ENCODE data around the gene SMCHD1.

DNA sequence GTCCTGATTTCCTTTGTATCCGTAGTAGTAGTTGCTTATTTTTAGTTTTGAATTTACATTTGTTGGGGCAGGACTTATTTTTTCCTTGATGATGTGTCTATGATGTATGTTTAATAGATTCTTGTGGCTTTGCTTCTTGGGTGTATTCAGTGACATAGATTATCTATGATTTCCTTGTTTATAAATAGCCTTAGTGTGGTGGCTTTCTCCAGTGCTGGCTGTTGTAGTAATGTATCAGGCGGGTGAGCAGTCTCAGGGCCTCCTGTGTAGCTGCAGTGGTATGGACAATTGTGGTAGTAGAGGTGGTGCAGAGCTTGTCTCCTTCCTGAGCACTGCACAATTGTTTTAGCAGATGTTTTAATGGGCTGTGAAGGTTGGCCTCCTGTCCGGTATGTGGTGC lies 60.5 kb downstream of the SMCHD1 start:
- TF ChIP-seq, protein P1, sequence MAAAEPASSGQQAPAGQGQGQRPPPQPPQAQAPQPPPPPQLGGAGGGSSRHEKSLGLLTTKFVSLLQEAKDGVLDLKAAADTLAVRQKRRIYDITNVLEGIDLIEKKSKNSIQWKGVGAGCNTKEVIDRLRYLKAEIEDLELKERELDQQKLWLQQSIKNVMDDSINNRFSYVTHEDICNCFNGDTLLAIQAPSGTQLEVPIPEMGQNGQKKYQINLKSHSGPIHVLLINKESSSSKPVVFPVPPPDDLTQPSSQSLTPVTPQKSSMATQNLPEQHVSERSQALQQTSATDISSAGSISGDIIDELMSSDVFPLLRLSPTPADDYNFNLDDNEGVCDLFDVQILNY (CRISPR knock-in tag; IDR thresholded peaks at IDR 0.05) = no peak
- TF ChIP-seq, protein P2, sequence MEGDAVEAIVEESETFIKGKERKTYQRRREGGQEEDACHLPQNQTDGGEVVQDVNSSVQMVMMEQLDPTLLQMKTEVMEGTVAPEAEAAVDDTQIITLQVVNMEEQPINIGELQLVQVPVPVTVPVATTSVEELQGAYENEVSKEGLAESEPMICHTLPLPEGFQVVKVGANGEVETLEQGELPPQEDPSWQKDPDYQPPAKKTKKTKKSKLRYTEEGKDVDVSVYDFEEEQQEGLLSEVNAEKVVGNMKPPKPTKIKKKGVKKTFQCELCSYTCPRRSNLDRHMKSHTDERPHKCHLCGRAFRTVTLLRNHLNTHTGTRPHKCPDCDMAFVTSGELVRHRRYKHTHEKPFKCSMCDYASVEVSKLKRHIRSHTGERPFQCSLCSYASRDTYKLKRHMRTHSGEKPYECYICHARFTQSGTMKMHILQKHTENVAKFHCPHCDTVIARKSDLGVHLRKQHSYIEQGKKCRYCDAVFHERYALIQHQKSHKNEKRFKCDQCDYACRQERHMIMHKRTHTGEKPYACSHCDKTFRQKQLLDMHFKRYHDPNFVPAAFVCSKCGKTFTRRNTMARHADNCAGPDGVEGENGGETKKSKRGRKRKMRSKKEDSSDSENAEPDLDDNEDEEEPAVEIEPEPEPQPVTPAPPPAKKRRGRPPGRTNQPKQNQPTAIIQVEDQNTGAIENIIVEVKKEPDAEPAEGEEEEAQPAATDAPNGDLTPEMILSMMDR (IDR thresholded peaks at IDR 0.05) = no peak
- TF ChIP-seq CBFB (CRISPR knock-in tag; IDR thresholded peaks at IDR 0.05; ENCODE audit: low read depth) = no peak
- TF ChIP-seq, protein P3, sequence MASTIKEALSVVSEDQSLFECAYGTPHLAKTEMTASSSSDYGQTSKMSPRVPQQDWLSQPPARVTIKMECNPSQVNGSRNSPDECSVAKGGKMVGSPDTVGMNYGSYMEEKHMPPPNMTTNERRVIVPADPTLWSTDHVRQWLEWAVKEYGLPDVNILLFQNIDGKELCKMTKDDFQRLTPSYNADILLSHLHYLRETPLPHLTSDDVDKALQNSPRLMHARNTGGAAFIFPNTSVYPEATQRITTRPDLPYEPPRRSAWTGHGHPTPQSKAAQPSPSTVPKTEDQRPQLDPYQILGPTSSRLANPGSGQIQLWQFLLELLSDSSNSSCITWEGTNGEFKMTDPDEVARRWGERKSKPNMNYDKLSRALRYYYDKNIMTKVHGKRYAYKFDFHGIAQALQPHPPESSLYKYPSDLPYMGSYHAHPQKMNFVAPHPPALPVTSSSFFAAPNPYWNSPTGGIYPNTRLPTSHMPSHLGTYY (CRISPR knock-in tag; IDR thresholded peaks at IDR 0.05) = no peak
- TF ChIP-seq, protein P4, sequence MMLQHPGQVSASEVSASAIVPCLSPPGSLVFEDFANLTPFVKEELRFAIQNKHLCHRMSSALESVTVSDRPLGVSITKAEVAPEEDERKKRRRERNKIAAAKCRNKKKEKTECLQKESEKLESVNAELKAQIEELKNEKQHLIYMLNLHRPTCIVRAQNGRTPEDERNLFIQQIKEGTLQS (CRISPR knock-in tag; conservative IDR thresholded peaks at IDR 0.05) = no peak
- no peak for TF ChIP-seq TEAD4 (CRISPR knock-in tag; IDR thresholded peaks at IDR 0.05)
- no peak for TF ChIP-seq GABPB1 (CRISPR knock-in tag; IDR thresholded peaks at IDR 0.05)
- TF ChIP-seq, protein P5, sequence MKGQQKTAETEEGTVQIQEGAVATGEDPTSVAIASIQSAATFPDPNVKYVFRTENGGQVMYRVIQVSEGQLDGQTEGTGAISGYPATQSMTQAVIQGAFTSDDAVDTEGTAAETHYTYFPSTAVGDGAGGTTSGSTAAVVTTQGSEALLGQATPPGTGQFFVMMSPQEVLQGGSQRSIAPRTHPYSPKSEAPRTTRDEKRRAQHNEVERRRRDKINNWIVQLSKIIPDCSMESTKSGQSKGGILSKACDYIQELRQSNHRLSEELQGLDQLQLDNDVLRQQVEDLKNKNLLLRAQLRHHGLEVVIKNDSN (CRISPR knock-in tag; IDR thresholded peaks at IDR 0.05) = no peak
- TF ChIP-seq, protein P6, sequence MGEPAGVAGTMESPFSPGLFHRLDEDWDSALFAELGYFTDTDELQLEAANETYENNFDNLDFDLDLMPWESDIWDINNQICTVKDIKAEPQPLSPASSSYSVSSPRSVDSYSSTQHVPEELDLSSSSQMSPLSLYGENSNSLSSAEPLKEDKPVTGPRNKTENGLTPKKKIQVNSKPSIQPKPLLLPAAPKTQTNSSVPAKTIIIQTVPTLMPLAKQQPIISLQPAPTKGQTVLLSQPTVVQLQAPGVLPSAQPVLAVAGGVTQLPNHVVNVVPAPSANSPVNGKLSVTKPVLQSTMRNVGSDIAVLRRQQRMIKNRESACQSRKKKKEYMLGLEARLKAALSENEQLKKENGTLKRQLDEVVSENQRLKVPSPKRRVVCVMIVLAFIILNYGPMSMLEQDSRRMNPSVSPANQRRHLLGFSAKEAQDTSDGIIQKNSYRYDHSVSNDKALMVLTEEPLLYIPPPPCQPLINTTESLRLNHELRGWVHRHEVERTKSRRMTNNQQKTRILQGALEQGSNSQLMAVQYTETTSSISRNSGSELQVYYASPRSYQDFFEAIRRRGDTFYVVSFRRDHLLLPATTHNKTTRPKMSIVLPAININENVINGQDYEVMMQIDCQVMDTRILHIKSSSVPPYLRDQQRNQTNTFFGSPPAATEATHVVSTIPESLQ (CRISPR knock-in tag; IDR thresholded peaks at IDR 0.05) = no peak
- no peak for TF ChIP-seq FOXP1 (CRISPR knock-in tag; IDR thresholded peaks at IDR 0.05; ENCODE audit: borderline replicate concordance)
- TF ChIP-seq, protein P7, sequence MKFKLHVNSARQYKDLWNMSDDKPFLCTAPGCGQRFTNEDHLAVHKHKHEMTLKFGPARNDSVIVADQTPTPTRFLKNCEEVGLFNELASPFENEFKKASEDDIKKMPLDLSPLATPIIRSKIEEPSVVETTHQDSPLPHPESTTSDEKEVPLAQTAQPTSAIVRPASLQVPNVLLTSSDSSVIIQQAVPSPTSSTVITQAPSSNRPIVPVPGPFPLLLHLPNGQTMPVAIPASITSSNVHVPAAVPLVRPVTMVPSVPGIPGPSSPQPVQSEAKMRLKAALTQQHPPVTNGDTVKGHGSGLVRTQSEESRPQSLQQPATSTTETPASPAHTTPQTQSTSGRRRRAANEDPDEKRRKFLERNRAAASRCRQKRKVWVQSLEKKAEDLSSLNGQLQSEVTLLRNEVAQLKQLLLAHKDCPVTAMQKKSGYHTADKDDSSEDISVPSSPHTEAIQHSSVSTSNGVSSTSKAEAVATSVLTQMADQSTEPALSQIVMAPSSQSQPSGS (CRISPR knock-in tag; IDR thresholded peaks at IDR 0.05; ENCODE audit: borderline replicate concordance, low read depth) = no peak
- no peak for TF ChIP-seq SMAD3 (CRISPR knock-in tag; IDR thresholded peaks at IDR 0.05; ENCODE audit: borderline replicate concordance)
- no peak for TF ChIP-seq OVOL2 (CRISPR knock-in tag; IDR thresholded peaks at IDR 0.05; ENCODE audit: borderline replicate concordance)
- TF ChIP-seq ETV6 (CRISPR knock-in tag; IDR thresholded peaks at IDR 0.05) = no peak
